Measurements from ENCODE around the gene IGSF22. TPM values are rescaled to one million over a fixed set of nuclear protein-coding genes. Genes with fewer than 3 reads are reported as not detected.

Gene IGSF22
- total RNA-seq, 6 donors from 2014 or later: 1.2 to 21.0 (median 2.1) TPM; not detected in 3

DNA sequence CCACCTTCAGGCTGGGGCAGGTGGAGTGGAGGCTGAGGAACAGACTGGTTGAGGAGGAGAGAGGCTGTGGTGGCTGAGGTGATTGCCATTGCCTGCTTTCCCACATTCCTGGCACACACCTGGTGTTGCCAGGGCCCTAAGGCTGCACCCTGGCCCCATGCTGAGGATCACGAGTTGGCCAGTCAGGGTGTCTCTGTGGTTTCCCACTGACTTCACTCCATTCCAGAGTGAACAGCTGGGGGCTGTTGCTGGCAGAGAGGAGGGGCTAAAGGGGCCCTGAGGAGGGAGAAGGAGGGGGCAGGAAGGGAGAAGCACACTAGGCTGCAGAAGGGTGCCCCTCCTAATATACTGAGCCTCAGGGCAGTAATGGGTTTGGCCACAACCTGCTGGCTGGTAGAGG lies 25.6 kb downstream of the IGSF22 start:
- Histone ChIP-seq H3K27me3 (no peaks in the 10 kb centered on the region), H3K36me3 (peaks cover 0 to 4% (median 2%) of the 10 kb centered on the region in 4 donors), H3K27ac (peak overlapping the region in 1 of 4 donors; percentile 90), H3K4me3 (no peak overlapping the region), H3K4me1 (peaks cover 3 to 31% (median 20%) of the 10 kb centered on the region in 4 donors), H3K9me3 (no peaks in the 10 kb centered on the region)
- no peak for DNase-seq
- WGBS, 2 donors: 33 to 38% methylated on average over 1 of the region's 1 CpG
- ATAC-seq (ENCODE audit: low FRiP score in 2 of 2): no peak
- TF ChIP-seq EP300 (IDR thresholded peaks at IDR 0.05) (no peak), CTCF (IDR thresholded peaks at IDR 0.05) (no peak), POLR2A (IDR thresholded peaks at IDR 0.05) (no peak), POLR2AphosphoS5 (IDR thresholded peaks at IDR 0.05) (no peak)

DNA sequence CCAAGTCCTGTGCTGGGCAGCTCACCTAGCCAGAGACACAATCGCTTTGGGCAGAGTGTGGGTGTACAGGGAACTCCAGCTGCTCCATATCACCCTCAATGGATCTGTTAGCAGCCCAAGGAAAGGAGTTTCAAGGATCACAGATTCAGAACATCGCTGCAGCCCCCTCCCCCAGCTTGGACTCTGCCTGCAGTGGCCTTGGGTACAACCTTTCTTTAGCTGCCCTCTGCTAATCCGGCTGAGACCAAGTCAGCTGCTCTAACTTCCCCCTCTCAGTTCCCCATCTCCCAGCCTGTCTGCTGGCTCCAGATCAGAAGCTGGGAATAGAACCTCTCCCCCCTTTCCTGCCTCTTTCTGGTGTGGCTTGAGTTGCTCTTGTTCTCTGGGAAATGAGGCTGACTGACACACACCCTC lies 26.1 kb downstream of the IGSF22 start:
- peak in 1 of 2 donors; percentile 44 for DNase-seq

GRCh38 chr11:18699269-18699596 lies 26.8 kb downstream of the IGSF22 start:
- H3K27ac ChIP-seq: peak overlapping the region; percentile 80 to 94 (median 88)
- ATAC-seq (ENCODE audit: low FRiP score in 2 of 2): no peak
- 13 to 14% methylated on average over 9 of the region's 9 CpGs for WGBS, 2 donors
- peaks cover 0 to 21% (median 17%) of the 10 kb centered on the region in 4 donors for H3K4me1 ChIP-seq
- peaks cover 0 to 4% (median 2%) of the 10 kb centered on the region in 4 donors for H3K36me3 ChIP-seq
- TF ChIP-seq CTCF (IDR thresholded peaks at IDR 0.05) (no peak), POLR2A (IDR thresholded peaks at IDR 0.05) (no peak), EP300 (IDR thresholded peaks at IDR 0.05) (no peak), POLR2AphosphoS5 (IDR thresholded peaks at IDR 0.05) (no peak)
- H3K4me3 ChIP-seq: peak overlapping the region; percentile 71 to 99 (median 96)
- no peaks in the 10 kb centered on the region for H3K9me3 ChIP-seq
- H3K27me3 ChIP-seq: no peaks in the 10 kb centered on the region
- DNase-seq: no peak

More for the DNA sequence above, 26.1 kb downstream of the IGSF22 start:
- peak in 1 of 2 donors; percentile 28 for ATAC-seq (ENCODE audit: low FRiP score in 2 of 2)
- H3K4me3 ChIP-seq: peak overlapping the region in 3 of 4 donors; percentile 71 to 99 (median 97)
- H3K9me3 ChIP-seq: no peaks in the 10 kb centered on the region
- WGBS, 2 donors: 48% methylated on average over 2 to 3 of the region's 3 CpGs
- peaks cover 0 to 26% (median 17%) of the 10 kb centered on the region in 4 donors for H3K4me1 ChIP-seq
- H3K27me3 ChIP-seq: no peaks in the 10 kb centered on the region
- peaks cover 0 to 4% (median 2%) of the 10 kb centered on the region in 4 donors for H3K36me3 ChIP-seq
- H3K27ac ChIP-seq: peak overlapping the region in 3 of 4 donors; percentile 80 to 94 (median 90)
- peak in 1 of 4 donors; percentile 49 for TF ChIP-seq POLR2A (IDR thresholded peaks at IDR 0.05)
- TF ChIP-seq POLR2AphosphoS5 (IDR thresholded peaks at IDR 0.05): no peak

- Histone ChIP-seq H3K4me1 (peaks cover 0 to 21% (median 17%) of the 10 kb centered on the region in 4 donors), H3K27me3 (no peaks in the 10 kb centered on the region), H3K27ac (peak within 1 kb of the TSS; percentile 80 to 94 (median 88)), H3K36me3 (peaks cover 0 to 4% (median 2%) of the 10 kb centered on the region in 4 donors), H3K9me3 (no peaks in the 10 kb centered on the region), H3K4me3 (peak within 1 kb of the TSS; percentile 71 to 99 (median 96))
- TF ChIP-seq EP300 (IDR thresholded peaks at IDR 0.05) (no peak), POLR2AphosphoS5 (IDR thresholded peaks at IDR 0.05) (peak; percentile 53 to 86), POLR2A (IDR thresholded peaks at IDR 0.05) (peak in 3 of 4 donors; percentile 79 to 93 (median 84)), CTCF (IDR thresholded peaks at IDR 0.05) (peak in 1 of 6 experiments; percentile 6)
- peak; percentile 97 to 99 for DNase-seq
- ATAC-seq (ENCODE audit: low FRiP score in 2 of 2): peak; percentile 91 to 96
- WGBS, 2 donors: 0 to 1% methylated on average over 16 to 57 of the region's 98 CpGs
Observed at GRCh38 chr11:18698341-18699268, 27.4 kb downstream of the IGSF22 start, which contains the start of gene TMEM86A. TMEM86A (plus strand) TSS chr11:18698779; CDS start chr11:18698887, 108 bp downstream.

DNA sequence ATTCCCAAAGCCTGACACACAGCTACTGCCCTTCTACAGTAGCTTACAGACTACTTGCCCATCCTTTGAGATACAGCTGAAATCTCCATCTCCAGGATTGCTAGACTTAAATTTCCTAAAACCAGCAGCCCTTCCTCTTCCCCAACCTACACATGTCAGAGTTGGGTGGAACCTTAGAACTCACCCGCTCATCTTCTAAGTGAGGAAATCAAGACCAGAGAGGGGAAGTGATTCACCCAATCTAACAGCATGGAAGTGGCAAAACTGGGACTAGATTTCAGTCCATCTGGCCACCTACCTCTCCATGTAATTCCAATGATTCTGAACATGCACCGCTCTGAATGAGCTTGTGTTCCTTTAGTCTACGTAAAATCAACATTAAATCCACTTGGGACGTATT lies 28.4 kb downstream of the IGSF22 start:
- no peak for DNase-seq
- H3K4me3 ChIP-seq: no peak overlapping the region
- H3K36me3 ChIP-seq: peaks cover 0 to 4% (median 2%) of the 10 kb centered on the region in 4 donors
- WGBS, 2 donors: 88 to 93% methylated on average over 4 of the region's 4 CpGs
- no peaks in the 10 kb centered on the region for H3K9me3 ChIP-seq
- ATAC-seq (ENCODE audit: low FRiP score in 2 of 2): peak in 1 of 2 donors; percentile 50
- peaks cover 0 to 21% (median 17%) of the 10 kb centered on the region in 4 donors for H3K4me1 ChIP-seq
- TF ChIP-seq CTCF (IDR thresholded peaks at IDR 0.05) (no peak), POLR2AphosphoS5 (IDR thresholded peaks at IDR 0.05) (no peak), POLR2A (IDR thresholded peaks at IDR 0.05) (no peak), EP300 (IDR thresholded peaks at IDR 0.05) (no peak)
- H3K27ac ChIP-seq: peak overlapping the region in 3 of 4 donors; percentile 87 to 94 (median 90)
- H3K27me3 ChIP-seq: no peaks in the 10 kb centered on the region

Measured in upper lobe of left lung (tissue), 6 donors.